HG03575 (cell line): ENCODE data around the gene PHF21B.
"Not testable (repeated sequence)": the region's sequence is repeated elsewhere in the genome, so short reads cannot be mapped to it uniquely, and the experiment has no call there.

ENCODE experiments used
- ATAC-seq: cut with Tn5 transposase; IDR thresholded peaks from one replicate; pipeline ENCODE4 v1.9.1; 2021; ENCODE audit not compliant: unreplicated experiment, insufficient number of reproducible peaks, low FRiP score; ENCODE audit errors: extremely low read depth

The PHF21B gene

GRCh38 chr22:44862981-44863860 lies 146.6 kb downstream of the PHF21B start:
- ATAC-seq: no peak

- no peak for ATAC-seq
These were observed 147.5 kb downstream of the PHF21B start for GRCh38 chr22:44862281-44862680.

- no peak for ATAC-seq
These were observed 148.6 kb downstream of the PHF21B start for GRCh38 chr22:44861245-44861644.

DNA sequence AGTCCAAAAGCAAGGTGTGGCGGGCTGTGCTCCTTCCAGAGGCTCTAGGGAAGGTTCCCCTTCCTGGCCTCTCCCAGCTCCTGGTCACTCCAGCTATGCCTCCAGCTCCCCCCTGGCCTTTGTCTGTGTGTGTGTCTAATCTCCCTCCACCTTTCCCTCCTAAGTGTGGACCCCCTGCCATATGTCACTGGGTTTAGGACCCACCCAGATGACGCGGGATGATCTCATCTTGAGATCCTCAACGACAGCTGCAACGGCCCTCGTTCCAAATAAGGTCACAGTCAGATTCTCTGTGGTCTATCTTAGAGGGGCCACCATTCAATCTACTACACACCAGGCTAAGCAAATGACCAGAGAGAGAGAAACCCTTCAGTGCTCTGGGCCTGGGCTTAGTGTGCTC lies 149.5 kb downstream of the PHF21B start:
- no peak for ATAC-seq

DNA sequence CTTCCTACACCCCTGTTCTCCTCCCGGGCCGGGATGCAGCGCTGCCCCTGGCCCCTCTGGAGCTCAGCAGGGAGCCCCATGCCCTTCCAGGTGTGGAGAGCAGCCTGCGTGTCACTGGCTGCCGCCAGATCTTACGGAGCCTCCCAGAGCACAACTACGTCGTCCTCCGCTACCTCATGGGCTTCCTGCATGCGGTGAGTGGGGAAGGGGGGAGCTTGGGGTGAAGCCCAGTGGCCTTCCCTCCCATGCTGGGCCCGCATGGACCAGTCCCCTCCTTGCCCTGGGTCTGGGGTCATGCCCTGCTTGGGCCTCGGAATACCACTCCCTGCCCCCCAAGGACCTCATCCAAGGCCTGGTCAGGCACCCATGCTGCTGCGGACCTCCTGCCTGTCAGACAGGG lies 150.2 kb downstream of the PHF21B start:
- ATAC-seq: no peak

DNA sequence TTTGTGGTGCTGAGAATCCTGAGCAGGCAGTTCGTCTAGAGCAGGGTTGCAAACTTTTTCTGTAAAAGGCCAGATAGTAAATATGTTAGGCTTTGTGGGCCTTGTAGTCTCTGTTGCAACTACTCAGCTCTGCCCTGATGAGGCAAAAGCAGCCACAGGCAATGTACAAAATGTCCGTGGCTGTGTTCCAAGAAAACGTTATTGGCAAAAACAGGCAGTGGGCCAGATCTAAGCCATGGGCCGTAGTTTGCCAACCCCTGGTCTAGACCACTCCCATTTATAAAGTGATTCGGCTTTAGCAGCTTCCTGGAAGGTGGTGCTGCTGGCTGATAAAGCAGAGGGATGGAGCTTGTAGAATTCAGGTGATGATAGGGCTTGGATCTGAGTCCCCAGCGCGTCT lies 151.0 kb downstream of the PHF21B start:
- not testable (repeated sequence) for ATAC-seq

GRCh38 chr22:44855855-44856254 lies 153.9 kb downstream of the PHF21B start:
- no peak for ATAC-seq

DNA sequence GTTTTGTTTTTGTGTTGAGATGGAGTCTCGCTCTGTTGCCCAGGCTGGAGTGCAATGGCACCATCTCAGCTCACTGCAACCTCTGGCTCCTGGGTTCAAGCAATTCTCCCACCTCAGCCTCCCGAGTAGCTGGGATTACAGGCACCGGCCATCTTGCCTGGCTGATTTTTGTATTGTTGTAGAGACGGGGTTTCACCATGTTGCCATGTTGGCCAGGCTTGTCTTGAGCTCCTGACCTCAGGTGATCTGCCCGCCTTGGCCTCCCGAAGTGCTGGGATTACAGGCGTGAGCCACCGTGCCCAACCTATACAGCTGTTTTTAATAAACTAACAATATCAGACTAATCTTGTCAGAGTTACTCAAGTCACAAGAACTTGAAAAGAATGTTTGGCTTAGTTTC lies 155.2 kb downstream of the PHF21B start:
- not testable (repeated sequence) for ATAC-seq

GRCh38 chr22:44850946-44851345 lies 158.9 kb downstream of the PHF21B start:
- no peak for ATAC-seq

DNA sequence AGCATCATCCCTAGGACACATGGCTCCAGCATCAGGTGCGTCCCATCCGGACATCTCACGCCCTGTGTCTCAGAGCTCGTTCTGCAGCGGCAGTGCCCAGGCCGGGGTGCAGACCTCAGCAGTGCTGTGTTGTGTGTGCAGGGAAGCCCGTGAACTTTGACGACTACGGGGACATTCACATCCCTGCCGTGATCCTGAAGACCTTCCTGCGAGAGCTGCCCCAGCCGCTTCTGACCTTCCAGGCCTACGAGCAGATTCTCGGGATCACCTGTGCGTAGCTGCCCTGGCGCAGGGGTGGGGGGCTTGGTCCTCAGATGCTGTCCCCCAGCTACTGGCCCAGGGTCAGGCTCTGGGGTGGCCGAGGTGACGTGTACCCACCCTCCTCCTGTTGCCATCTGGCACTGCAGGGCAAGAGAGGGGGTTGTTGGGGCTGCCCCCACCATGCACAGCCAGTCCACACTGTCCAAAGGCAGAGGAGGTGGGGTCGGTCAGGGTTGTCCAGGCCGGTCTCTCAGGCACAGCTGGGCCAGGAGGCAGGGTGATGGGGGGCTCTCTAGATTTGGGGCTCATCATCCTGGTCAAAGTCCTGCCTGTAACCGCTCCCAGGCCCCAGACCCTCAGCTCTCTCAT lies 160.9 kb downstream of the PHF21B start:
- ATAC-seq: no peak

- no peak for ATAC-seq
These were observed 161.5 kb downstream of the PHF21B start for GRCh38 chr22:44848296-44848741.

DNA sequence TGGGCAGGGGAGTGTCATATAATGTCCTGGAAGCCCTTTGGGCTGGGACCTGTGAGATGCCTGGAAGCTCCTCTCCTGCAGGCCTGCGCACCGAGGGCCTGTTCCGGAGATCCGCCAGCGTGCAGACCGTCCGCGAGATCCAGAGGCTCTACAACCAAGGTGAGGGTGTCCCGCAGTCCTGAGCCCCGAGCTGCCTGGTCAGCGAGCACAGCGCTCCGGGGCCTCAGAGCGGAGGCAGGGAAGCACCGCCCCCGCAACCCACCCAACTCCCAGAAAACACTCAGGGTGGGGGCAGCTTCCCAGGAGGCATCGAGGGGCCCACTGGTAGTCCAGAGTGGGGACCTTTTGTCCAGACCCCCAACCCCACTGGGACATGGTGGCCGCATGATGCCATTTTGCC lies 161.9 kb downstream of the PHF21B start:
- no peak for ATAC-seq

DNA sequence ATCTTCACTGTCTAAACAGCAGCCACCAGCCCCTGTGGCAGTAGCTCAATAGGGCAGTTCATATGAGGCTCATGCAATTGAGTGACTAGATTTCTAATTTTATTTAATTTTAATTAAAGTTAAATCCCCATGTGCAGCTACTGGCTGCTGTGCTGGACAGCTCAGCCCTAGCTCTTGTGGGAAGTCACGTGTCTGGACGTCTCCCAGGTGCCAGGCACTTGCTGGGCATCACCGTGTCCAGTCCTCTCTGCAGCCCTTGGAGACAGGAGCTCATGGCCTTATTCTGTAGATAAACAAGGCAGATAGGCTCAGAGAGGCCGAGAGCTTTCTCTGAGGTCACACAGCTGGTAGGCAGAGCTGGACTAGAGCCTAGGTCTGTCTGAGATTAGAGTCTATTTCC lies 162.4 kb downstream of the PHF21B start:
- no peak for ATAC-seq

GRCh38 chr22:44846726-44847275 lies 163.0 kb downstream of the PHF21B start:
- ATAC-seq: no peak

GRCh38 chr22:44845796-44846720 lies 163.7 kb downstream of the PHF21B start:
- no peak for ATAC-seq

DNA sequence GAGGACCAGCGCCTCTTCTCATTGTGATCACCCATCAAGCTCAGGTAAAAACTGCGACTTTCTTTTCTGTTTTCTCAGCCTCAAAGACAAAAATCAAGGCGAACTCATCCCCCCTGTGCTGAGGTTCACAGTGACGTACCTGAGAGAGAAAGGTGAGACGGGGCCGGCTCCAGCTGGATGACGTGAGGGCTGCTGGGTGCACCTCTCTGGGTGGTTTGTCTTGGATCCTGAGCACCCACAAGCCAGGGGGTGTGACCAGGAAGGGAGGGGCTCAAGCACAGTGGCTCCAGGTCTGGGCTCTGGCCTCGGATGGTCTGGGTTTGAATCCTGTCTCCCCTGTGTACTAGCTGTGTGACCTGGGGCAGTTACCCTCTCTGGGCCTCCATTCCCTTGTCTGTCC lies 164.6 kb downstream of the PHF21B start:
- no peak for ATAC-seq

DNA sequence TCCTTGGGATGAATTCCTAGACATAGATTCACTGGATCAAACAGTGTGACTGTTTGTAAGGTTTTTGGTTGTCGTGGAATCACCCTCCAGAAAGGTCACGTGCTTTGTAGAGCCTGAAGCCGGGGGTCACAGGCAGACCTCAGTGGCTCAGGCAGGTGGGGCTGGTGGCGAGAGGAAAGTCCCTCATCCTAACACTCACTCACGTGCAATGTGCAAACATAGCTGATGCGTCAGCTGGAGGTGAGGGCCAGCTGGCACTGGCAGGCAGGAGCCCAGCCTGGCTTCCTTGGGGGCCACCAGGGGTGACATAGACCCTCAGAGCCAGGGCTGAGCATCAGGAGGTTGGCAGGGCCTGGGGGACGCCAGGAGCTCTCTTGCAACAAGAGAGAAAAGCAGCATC lies 167.4 kb downstream of the PHF21B start:
- ATAC-seq: no peak

- no peak for ATAC-seq
These were observed 169.0 kb downstream of the PHF21B start for GRCh38 chr22:44840611-44841322.

DNA sequence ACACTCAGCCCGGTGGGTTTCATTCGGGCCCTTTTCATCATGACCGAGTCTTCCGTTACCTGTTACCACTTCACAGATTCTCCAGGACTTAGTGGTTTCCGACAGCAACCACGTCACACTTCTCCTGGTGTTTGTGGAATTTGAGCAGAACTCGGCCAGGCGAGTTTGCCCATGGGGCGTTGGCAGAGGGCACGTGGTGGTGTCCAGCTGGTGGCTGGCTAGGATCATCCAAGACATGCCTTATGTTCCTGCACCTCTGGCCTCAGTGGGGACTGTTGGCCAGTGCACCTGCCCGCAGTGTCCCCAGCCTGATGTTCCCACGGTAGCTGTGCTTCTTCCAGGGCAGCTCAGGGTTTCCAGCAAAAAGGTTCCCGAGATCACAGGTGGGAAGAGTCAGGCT lies 170.1 kb downstream of the PHF21B start:
- no peak for ATAC-seq
